G401 (cell line): Measurements from ENCODE around the gene EXOC3L1. TPM values are rescaled to one million over a fixed set of nuclear protein-coding genes. Genes with fewer than 3 reads are reported as not detected.
A peak's percentile ranks its signal among the peaks of the same experiment; 100 is the strongest.

Source experiments
- DNase-seq: peaks from one replicate; pipeline ENCODE4 v3.0.0-alpha.2; 2015; ENCODE audit warnings: low spot score
- in situ Hi-C: cut with HindIII; loops from 2 replicates; pipeline ENCODE4 v1.10.0; 2016; ENCODE audit warnings: low sequenced_read_pairs, mixed read lengths
- total RNA-seq: library from RNA; depleted of rRNA; stranded (reverse); fragments of >200 nt; shearing (Covaris generic); gene quantifications from 2 replicates; pipeline ENCODE4 v1.2.3, GENCODE V29; 2014

EXOC3L1 gene
- total RNA-seq, 1 experiment from 2014 or later: 0.24 TPM

- no peak for DNase-seq
- in situ Hi-C loops: no loop called here
These were observed 20.9 kb downstream of the EXOC3L1 start for GRCh38 chr16:67169011-67169451.

DNA sequence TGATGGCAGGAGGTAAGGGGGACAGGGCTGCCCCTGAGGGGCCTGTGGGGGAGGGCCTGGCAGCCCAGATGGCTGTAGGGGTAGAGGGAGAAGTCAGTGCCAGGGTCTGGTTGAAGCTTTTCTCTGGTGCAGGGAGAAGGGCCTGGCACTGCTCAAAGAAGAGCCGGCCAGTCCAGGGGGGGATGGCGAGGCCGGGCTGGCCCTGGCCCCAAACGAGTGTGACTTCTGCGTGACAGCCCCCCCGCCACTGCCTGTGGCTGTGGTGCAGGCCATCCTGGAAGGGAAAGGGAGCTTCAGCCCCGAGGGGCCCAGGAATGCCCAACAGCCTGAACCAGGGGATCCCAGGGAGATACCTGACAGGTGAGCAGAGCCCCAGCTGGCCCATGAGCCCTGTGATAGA, 22.3 kb downstream of the EXOC3L1 start:
- in situ Hi-C loops: no loop called here
- DNase-seq: no peak

DNA sequence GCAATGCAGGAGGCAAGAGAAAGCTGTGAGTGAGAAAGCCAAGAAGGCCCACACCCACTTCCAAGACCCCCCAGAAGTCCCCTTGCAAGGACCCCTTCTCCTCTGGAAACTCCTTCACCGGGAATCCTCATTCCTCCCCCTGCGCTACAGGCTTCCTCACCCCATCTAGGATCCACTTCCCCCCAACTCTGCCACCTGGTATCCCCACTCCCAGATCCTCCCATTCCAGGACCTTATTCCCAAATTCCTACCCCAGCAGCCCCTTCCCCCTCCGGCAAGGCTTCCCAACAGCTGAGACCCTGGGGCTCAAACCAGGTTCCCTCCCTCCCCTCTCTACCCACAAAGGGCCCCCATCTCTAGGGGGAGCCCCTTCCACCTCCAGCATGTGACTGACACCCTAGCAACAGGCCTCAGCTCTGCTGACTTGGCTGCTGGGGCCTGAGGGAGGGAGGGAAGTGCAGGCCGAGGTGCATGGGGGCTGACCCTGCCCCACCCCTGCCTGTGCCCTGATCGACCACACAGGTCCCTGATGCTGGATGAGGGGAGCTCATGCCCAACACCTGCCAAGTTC, 23.3 kb downstream of the EXOC3L1 start:
- in situ Hi-C loops: no loop called here

GRCh38 chr16:67166110-67166547, 23.8 kb downstream of the EXOC3L1 start:
- in situ Hi-C loops: no loop called here
- DNase-seq: no peak

More for the DNA sequence above, 23.3 kb downstream of the EXOC3L1 start:
- no peak for DNase-seq

GRCh38 chr16:67165121-67166078, 24.5 kb downstream of the EXOC3L1 start:
- in situ Hi-C loops: no loop called here
- DNase-seq: no peak

DNA sequence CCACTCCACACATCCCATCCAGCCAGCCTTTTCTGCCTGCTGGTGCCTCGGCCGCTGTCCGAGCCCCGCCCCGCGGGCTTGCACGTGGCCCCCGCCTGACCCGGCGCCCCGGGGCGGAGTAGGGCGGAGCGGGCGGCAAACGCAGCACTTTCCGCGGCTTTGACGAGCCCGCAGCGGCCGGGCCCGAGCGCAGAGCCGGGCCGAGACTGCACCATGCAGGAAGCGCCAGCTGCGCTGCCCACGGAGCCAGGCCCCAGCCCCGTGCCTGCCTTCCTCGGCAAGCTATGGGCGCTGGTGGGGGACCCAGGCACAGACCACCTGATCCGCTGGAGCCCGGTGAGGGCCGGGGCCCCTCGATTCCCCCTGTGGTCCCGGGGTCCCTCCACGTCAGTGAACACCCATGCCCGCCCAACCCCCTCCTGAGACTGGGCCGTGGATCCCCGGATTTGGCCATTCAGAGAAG, 25.3 kb downstream of the EXOC3L1 start, which contains the start of gene HSF4:
Gene HSF4, plus strand, starts transcription at position 147 of the 463 bp plus-strand sequence. Its CDS starts 67 bp downstream, at position 214.
- in situ Hi-C loops: no loop called here
- peak; percentile 74 for DNase-seq

DNA sequence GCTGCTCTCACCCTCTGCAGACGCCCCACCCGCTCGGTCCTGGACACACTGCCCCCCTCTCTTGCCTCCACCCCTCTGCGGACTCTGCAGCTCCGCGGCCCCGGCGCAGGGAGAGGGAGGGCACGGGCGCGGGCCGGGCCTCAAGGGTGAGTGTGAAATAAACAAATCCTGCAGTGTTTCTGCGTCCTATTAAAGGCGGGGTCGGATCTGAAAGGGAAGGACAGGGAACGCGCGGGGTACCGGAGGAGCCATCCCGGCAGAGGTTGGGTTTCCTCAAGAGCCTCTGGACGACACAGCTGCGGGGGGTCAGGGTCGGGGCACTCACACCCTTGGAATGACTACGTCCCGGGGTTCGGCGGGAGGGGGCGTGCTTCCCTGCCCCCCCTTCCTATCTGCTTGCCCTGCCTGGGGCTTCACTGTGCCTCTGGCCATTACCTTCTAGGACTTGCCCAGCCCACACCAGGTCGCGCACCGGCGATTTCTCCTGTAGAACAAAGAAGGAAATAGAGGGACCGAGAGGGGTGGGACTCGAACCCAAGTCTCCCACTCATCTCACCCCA, 25.9 kb downstream of the EXOC3L1 start:
- in situ Hi-C loops: no loop called here

DNA sequence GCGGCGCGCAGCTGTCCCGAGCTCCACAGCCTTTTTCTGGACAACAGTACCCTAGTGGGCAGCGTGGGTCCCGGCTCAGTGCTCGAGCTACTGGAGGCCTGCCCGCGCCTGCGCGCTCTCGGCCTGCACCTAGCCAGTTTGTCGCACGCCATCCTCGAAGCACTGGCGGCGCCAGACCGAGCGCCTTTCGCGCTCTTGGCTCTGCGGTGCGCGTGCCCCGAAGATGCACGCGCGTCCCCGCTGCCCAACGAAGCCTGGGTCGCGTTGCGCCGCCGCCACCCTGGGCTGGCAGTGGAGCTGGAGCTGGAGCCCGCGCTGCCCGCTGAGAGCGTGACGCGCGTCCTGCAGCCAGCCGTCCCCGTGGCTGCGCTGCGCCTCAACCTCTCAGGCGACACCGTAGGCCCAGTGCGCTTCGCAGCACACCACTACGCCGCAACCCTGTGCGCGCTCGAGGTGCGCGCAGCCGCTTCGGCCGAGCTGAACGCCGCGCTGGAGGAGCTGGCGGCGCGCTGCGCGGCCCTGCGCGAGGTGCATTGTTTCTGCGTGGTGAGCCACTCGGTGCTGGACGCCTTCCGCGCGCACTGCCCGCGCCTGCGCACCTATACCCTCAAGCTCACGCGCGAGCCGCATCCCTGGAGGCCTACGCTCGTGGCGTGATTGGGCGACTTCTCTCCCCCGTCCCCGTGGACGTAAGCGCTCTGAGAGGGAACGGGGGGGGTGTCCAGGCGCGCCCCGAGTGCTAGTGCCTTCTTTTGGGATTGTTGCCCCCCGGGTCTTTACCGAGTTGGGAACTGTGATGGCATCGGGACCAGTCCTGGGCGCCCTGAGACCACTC, 26.6 kb downstream of the EXOC3L1 start:
- DNase-seq: peak; percentile 88
- in situ Hi-C loops: no loop called here

More for the DNA sequence above, 25.9 kb downstream of the EXOC3L1 start:
- no peak for DNase-seq

GRCh38 chr16:67162506-67163163, 27.3 kb downstream of the EXOC3L1 start:
- in situ Hi-C loops: no loop called here
- peak; percentile 61 for DNase-seq

DNA sequence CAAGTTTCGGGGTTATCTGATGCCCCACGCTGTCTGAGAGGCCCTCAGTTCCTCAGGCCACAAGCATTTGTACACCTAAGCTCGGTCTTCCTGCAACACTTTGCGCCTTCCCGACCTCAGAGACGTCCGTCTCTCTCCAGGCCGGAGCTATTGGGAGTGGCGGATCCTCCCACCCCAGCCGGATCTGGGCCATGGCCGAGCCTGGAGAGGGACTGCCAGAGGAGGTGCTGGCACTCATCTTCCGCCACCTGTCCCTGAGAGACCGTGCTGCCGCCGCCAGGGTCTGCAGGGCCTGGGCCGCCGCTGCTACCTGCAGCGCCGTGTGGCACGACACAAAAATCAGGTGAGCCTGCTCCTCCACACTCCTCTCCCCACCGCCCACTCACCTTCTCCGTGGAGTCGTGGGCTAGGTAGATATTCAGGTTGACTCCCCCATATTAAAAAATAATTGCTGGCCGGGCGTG, 28.3 kb downstream of the EXOC3L1 start:
- in situ Hi-C loops: no loop called here

DNA sequence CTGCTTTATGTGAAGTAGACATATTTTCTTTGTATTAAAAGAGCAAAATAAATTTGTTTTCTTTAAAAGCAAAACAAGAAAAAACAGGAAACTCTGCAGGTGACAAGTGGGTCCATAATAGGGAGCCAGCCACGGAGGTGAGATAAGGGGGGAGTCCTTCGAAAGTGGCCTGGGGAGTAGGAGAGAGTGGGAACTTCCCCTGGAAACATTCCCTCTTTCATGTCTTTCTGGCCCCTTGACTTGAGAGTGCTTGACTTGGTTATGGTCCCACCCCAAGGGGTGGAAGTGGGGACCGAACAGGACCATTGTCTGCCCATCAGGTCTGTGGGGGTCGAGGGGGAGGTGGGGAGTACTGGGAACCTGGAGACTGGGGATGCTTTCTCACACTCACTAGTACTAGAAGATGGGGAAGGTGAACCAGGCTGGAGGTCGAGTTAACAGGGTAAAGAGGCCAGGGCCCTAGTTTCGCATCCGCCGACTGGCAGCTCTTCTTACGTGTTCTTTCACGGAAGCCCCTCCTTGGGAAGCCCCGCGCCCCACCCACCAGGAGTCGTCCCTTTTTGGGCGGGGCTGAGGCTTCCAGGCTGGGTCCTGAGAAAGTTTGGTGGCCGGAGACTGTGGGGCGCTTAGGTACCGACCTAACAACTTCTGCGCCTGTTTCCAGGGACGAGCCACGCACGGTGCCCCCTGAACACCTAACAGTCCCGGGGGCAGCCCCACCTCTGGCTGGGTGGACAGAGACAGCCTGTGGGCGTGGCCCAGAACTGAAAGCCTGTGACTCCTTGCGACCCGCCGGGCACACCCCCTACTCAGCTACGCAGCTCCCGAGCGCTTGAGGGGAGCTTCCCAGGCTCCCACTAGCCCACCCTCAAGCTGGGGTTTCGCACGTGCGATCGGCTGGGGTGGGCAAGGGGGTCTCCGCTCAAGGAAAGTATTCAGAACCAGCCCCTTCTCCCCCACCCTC, 31.0 kb downstream of the EXOC3L1 start:
- in situ Hi-C loops: no loop called here
- no peak for DNase-seq

More for the DNA sequence above, 28.3 kb downstream of the EXOC3L1 start:
- peak; percentile 81 for DNase-seq

- in situ Hi-C loops: no loop called here
- no peak for DNase-seq
These were observed 31.9 kb downstream of the EXOC3L1 start for GRCh38 chr16:67157892-67158635.

- in situ Hi-C loops: no loop called here
- DNase-seq: no peak
These were observed 32.7 kb downstream of the EXOC3L1 start for GRCh38 chr16:67157106-67157748.

GRCh38 chr16:67156143-67156844, 33.6 kb downstream of the EXOC3L1 start:
- in situ Hi-C loops: no loop called here
- no peak for DNase-seq

GRCh38 chr16:67155295-67156142, 34.4 kb downstream of the EXOC3L1 start:
- in situ Hi-C loops: no loop called here
- peak; percentile 63 for DNase-seq
